ENCODE data around the gene NSMF. TPM values are rescaled to one million over a fixed set of nuclear protein-coding genes. Genes with fewer than 3 reads are reported as not detected.

NSMF gene
- total and polyA plus RNA-seq, 2 donors (not counting 1 experiment from before 2014, with no cell fraction given): 28.7 to 59.4 TPM

GRCh38 chr9:137490532-137491186, 31.5 kb upstream of the NSMF start:
- ChIA-PET POLR2A (no interaction called here), CTCF (no interaction called here)
- WGBS (ENCODE audit: insufficient coverage): 100% methylated on average over 2 of the region's 9 CpGs
- Mint-ChIP-seq H3K9me3 (ENCODE audit: insufficient read depth) (no peaks in the 10 kb centered on the region), H3K4me1 (peaks cover 2% of the 10 kb centered on the region), H3K27me3 (no peaks in the 10 kb centered on the region), H3K27ac (no peak overlapping the region), H3K4me3 (no peak overlapping the region)
- no peak for DNase-seq
- H3K27ac ChIP-seq (ENCODE audit: low read length in 2 of 2): no peak overlapping the region
- no peak overlapping the region for H3K9ac ChIP-seq (ENCODE audit: low read length)
- ATAC-seq (ENCODE audit: low read depth): no peak
- no peaks in the 10 kb centered on the region for H3K4me1 ChIP-seq (ENCODE audit: control insufficient read depth in 2 of 2, insufficient read depth in 2 of 2, low read length in 2 of 2)
- H3K9me3 ChIP-seq (ENCODE audit: control extremely low read depth in 1 of 3, control insufficient read depth in 2 of 3, insufficient read depth in 1 of 3, low read length in 2 of 3): peaks cover 0 to 17% (median 0%) of the 10 kb centered on the region in 3 donors
- H3K4me2 ChIP-seq (replicated peaks; ENCODE audit: low read depth, low read length, poor library complexity, severe bottlenecking): no peak overlapping the region
- H3K36me3 ChIP-seq (replicated peaks in 1 of 2; ENCODE audit: control extremely low read depth in 1 of 2, control insufficient read depth in 1 of 2, extremely low read depth in 1 of 2, insufficient read depth in 2 of 2, low read length in 1 of 2): peaks cover 0 to 11% of the 10 kb centered on the region in 2 experiments
- H2AFZ ChIP-seq (ENCODE audit: insufficient read depth, low read depth, low read length, poor library complexity, severe bottlenecking): no peak overlapping the region
- intact Hi-C loops (cut with micrococcal nuclease): no loop called here
- TF ChIP-seq CTCF (IDR thresholded peaks at IDR 0.05) (no peak), EZH2 (IDR thresholded peaks at IDR 0.05; ENCODE audit: borderline replicate concordance, insufficient read depth, low read depth, low read length, poor library complexity, severe bottlenecking) (no peak)
- no peaks in the 10 kb centered on the region for H4K20me1 ChIP-seq (ENCODE audit: control insufficient read depth, insufficient read depth, low read length, poor library complexity, severe bottlenecking)
- H3K79me2 ChIP-seq (ENCODE audit: control insufficient read depth, insufficient read depth, low read length): no peaks in the 10 kb centered on the region
- no peak overlapping the region for H3K4me3 ChIP-seq (ENCODE audit: control extremely low read depth in 1 of 5, extremely low read depth in 1 of 5, insufficient read depth in 1 of 5, low read depth in 2 of 5, low read length in 4 of 5)
- no peaks in the 10 kb centered on the region for H3K27me3 ChIP-seq (replicated peaks in 1 of 4; ENCODE audit: control extremely low read depth in 1 of 4, control insufficient read depth in 3 of 4, insufficient read depth in 4 of 4, low read length in 3 of 4)

- peaks cover 0 to 10% (median 0%) of the 10 kb centered on the region in 3 donors for H3K9me3 ChIP-seq (ENCODE audit: control extremely low read depth in 1 of 3, control insufficient read depth in 2 of 3, insufficient read depth in 1 of 3, low read length in 2 of 3)
- H3K4me1 ChIP-seq (ENCODE audit: control insufficient read depth in 2 of 2, insufficient read depth in 2 of 2, low read length in 2 of 2): no peaks in the 10 kb centered on the region
- Mint-ChIP-seq H3K4me3 (no peak overlapping the region), H3K27me3 (no peaks in the 10 kb centered on the region), H3K27ac (no peak overlapping the region), H3K4me1 (no peaks in the 10 kb centered on the region), H3K9me3 (ENCODE audit: insufficient read depth) (no peaks in the 10 kb centered on the region)
- H2AFZ ChIP-seq (ENCODE audit: insufficient read depth, low read depth, low read length, poor library complexity, severe bottlenecking): no peak overlapping the region
- POLR2A ChIA-PET: no interaction called here
- H3K27ac ChIP-seq (ENCODE audit: low read length in 2 of 2): no peak overlapping the region
- H3K36me3 ChIP-seq (replicated peaks in 1 of 2; ENCODE audit: control extremely low read depth in 1 of 2, control insufficient read depth in 1 of 2, extremely low read depth in 1 of 2, insufficient read depth in 2 of 2, low read length in 1 of 2): peaks cover 0 to 11% of the 10 kb centered on the region in 2 experiments
- no peak for ATAC-seq (ENCODE audit: low read depth)
- H3K4me2 ChIP-seq (replicated peaks; ENCODE audit: low read depth, low read length, poor library complexity, severe bottlenecking): no peak overlapping the region
- WGBS (ENCODE audit: insufficient coverage): 88% methylated on average over 5 of the region's 6 CpGs
- H3K4me3 ChIP-seq (ENCODE audit: control extremely low read depth in 1 of 5, extremely low read depth in 1 of 5, insufficient read depth in 1 of 5, low read depth in 2 of 5, low read length in 4 of 5): no peak overlapping the region
- DNase-seq: no peak
- no peaks in the 10 kb centered on the region for H3K79me2 ChIP-seq (ENCODE audit: control insufficient read depth, insufficient read depth, low read length)
- TF ChIP-seq CTCF (IDR thresholded peaks at IDR 0.05): no peak
- no peak for TF ChIP-seq EZH2 (IDR thresholded peaks at IDR 0.05; ENCODE audit: borderline replicate concordance, insufficient read depth, low read depth, low read length, poor library complexity, severe bottlenecking)
- no peak overlapping the region for H3K9ac ChIP-seq (ENCODE audit: low read length)
- no peaks in the 10 kb centered on the region for H3K27me3 ChIP-seq (replicated peaks in 1 of 4; ENCODE audit: control extremely low read depth in 1 of 4, control insufficient read depth in 3 of 4, insufficient read depth in 4 of 4, low read length in 3 of 4)
- CTCF ChIA-PET: no interaction called here
- H4K20me1 ChIP-seq (ENCODE audit: control insufficient read depth, insufficient read depth, low read length, poor library complexity, severe bottlenecking): no peaks in the 10 kb centered on the region
- intact Hi-C loops (cut with micrococcal nuclease): no loop called here
These were observed 29.8 kb upstream of the NSMF start for GRCh38 chr9:137488906-137489305.

Measured in B cell (primary cell).